ENCODE data around the gene C12orf75.

- no peak for TF ChIP-seq CTCF (IDR thresholded peaks at IDR 0.05)
- no peak for TF ChIP-seq POLR2A (IDR thresholded peaks at IDR 0.05)
These were observed 37.8 kb upstream of the C12orf75 start for GRCh38 chr12:105292705-105293104.

All from Peyer's patch (tissue), 4 donors.